WTC11 (cell line): ENCODE results near the gene SHROOM3.

Experiments used
- ESRRA ChIP-seq: sonication (generic); formaldehyde crosslinking; IDR thresholded peaks from 2 replicates; pipeline ENCODE4 v1.8.1; 2022; ENCODE audit warnings: mild to moderate bottlenecking, missing genetic modification reagents, borderline replicate concordance
- FOXJ3 ChIP-seq: sonication (generic); formaldehyde crosslinking; IDR thresholded peaks from 2 replicates; pipeline ENCODE4 v1.9.0; 2021; ENCODE audit warnings: missing genetic modification reagents, mild to moderate bottlenecking, borderline replicate concordance
- NFYB ChIP-seq: sonication (generic); formaldehyde crosslinking; conservative IDR thresholded peaks from 2 replicates; pipeline ENCODE4 v1.8.0; 2022; ENCODE audit warnings: low read depth, missing genetic modification reagents
- NR1H2 ChIP-seq: sonication (generic); formaldehyde crosslinking; IDR thresholded peaks from 2 replicates; pipeline ENCODE4 v1.9.0; 2021; ENCODE audit warnings: mild to moderate bottlenecking, moderate library complexity, missing genetic modification reagents
- NR2C2 ChIP-seq: sonication (generic); formaldehyde crosslinking; IDR thresholded peaks from 2 replicates; pipeline ENCODE4 v1.8.0; 2022; ENCODE audit warnings: mild to moderate bottlenecking, missing genetic modification reagents
- SP1 ChIP-seq: sonication (generic); formaldehyde crosslinking; conservative IDR thresholded peaks from 2 replicates; pipeline ENCODE4 v1.8.1; 2022; ENCODE audit warnings: missing genetic modification reagents
- TP53 ChIP-seq: sonication (generic); formaldehyde crosslinking; IDR thresholded peaks from 2 replicates; pipeline ENCODE4 v1.8.1; 2023; ENCODE audit warnings: mild to moderate bottlenecking, missing genetic modification reagents
- USF1 ChIP-seq: sonication (generic); formaldehyde crosslinking; IDR thresholded peaks from 2 replicates; pipeline ENCODE4 v1.8.0; 2022; ENCODE audit warnings: mild to moderate bottlenecking, missing genetic modification reagents
- ZNF138 ChIP-seq: sonication (generic); formaldehyde crosslinking; conservative IDR thresholded peaks from 2 replicates; pipeline ENCODE4 v1.8.1; 2022; ENCODE audit warnings: mild to moderate bottlenecking, moderate library complexity, missing genetic modification reagents
- ZNF232 ChIP-seq: sonication (generic); formaldehyde crosslinking; IDR thresholded peaks from 2 replicates; pipeline ENCODE4 v1.8.0; 2022; ENCODE audit warnings: mild to moderate bottlenecking, missing genetic modification reagents
- TF ChIP-seq, protein P1 (sequence below): sonication (generic); formaldehyde crosslinking; IDR thresholded peaks from 2 replicates; pipeline ENCODE4 v1.8.0; 2022; ENCODE audit warnings: mild to moderate bottlenecking, missing genetic modification reagents
- TF ChIP-seq, protein P2 (sequence below): fragments of 200-600 bp; IDR thresholded peaks from 2 replicates; pipeline ENCODE4 v1.8.0; 2022; ENCODE audit warnings: antibody characterized with exemption
- TF ChIP-seq, protein P3 (sequence below): sonication (generic); formaldehyde crosslinking; IDR thresholded peaks from 2 replicates; pipeline ENCODE4 v1.8.1; 2022; ENCODE audit warnings: mild to moderate bottlenecking, missing genetic modification reagents, moderate library complexity, borderline replicate concordance

DNA sequence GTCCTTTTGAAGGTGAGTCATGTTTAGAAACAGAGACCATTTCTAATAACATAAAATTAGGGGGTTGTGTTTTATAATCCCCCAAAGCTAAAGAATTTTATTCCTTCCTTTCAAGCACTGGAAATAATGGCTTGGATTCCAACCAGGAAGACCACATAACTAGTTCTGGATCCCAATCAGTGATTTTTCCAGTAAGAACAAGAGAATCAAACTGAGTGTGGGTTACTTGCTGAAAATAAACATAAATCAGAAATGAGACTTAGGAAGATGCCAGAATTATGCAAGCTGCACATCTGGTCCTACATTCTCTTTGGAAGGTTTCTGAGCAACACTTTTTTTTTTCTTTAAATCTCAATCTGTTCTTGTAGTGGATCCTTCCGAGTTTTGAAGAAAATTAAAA lies 386.6 kb downstream of the SHROOM3 start:
- TF ChIP-seq, protein P1, sequence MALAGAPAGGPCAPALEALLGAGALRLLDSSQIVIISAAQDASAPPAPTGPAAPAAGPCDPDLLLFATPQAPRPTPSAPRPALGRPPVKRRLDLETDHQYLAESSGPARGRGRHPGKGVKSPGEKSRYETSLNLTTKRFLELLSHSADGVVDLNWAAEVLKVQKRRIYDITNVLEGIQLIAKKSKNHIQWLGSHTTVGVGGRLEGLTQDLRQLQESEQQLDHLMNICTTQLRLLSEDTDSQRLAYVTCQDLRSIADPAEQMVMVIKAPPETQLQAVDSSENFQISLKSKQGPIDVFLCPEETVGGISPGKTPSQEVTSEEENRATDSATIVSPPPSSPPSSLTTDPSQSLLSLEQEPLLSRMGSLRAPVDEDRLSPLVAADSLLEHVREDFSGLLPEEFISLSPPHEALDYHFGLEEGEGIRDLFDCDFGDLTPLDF (CRISPR knock-in tag): no peak
- TF ChIP-seq, protein P2, sequence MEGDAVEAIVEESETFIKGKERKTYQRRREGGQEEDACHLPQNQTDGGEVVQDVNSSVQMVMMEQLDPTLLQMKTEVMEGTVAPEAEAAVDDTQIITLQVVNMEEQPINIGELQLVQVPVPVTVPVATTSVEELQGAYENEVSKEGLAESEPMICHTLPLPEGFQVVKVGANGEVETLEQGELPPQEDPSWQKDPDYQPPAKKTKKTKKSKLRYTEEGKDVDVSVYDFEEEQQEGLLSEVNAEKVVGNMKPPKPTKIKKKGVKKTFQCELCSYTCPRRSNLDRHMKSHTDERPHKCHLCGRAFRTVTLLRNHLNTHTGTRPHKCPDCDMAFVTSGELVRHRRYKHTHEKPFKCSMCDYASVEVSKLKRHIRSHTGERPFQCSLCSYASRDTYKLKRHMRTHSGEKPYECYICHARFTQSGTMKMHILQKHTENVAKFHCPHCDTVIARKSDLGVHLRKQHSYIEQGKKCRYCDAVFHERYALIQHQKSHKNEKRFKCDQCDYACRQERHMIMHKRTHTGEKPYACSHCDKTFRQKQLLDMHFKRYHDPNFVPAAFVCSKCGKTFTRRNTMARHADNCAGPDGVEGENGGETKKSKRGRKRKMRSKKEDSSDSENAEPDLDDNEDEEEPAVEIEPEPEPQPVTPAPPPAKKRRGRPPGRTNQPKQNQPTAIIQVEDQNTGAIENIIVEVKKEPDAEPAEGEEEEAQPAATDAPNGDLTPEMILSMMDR: no peak
- TF ChIP-seq NR2C2 (CRISPR knock-in tag) (no peak), FOXJ3 (CRISPR knock-in tag) (no peak), NFYB (CRISPR knock-in tag) (no peak), ZNF232 (CRISPR knock-in tag) (no peak), SP1 (CRISPR knock-in tag) (no peak), USF1 (CRISPR knock-in tag) (no peak), NR1H2 (no peak), ZNF138 (CRISPR knock-in tag) (no peak), ESRRA (CRISPR knock-in tag) (no peak), TP53 (CRISPR knock-in tag) (no peak)
- TF ChIP-seq, protein P3, sequence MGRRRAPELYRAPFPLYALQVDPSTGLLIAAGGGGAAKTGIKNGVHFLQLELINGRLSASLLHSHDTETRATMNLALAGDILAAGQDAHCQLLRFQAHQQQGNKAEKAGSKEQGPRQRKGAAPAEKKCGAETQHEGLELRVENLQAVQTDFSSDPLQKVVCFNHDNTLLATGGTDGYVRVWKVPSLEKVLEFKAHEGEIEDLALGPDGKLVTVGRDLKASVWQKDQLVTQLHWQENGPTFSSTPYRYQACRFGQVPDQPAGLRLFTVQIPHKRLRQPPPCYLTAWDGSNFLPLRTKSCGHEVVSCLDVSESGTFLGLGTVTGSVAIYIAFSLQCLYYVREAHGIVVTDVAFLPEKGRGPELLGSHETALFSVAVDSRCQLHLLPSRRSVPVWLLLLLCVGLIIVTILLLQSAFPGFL (CRISPR knock-in tag): no peak
